GM21717 (cell line): ENCODE results near the gene PKD2.

Experiments
- ATAC-seq: cut with Tn5 transposase; IDR thresholded peaks from one replicate; pipeline ENCODE4 v1.9.1; 2021; ENCODE audit warnings: mild to moderate bottlenecking, moderate library complexity; ENCODE audit not compliant: unreplicated experiment

The PKD2 gene

GRCh38 chr4:88007304-88008121 is at the start of gene PKD2:
TSS of gene PKD2 (plus strand) at chr4:88007635. CDS start at chr4:88007734, 99 bp downstream.
- peak; percentile 89 for ATAC-seq

GRCh38 chr4:87961993-87962392 is 45.4 kb upstream of the PKD2 start:
- ATAC-seq, result no peak

GRCh38 chr4:87962398-87963146 is 44.9 kb upstream of the PKD2 start:
- no peak for ATAC-seq

- no peak for ATAC-seq
Measured at GRCh38 chr4:87965501-87965975, 41.9 kb upstream of the PKD2 start.

- no peak for ATAC-seq
Measured at GRCh38 chr4:87966095-87966496, 41.3 kb upstream of the PKD2 start.

GRCh38 chr4:87967193-87967592 is 40.2 kb upstream of the PKD2 start:
- ATAC-seq, result no peak

- no peak for ATAC-seq
Measured at GRCh38 chr4:87970121-87970520, 37.3 kb upstream of the PKD2 start.

GRCh38 chr4:87971866-87972265 is 35.6 kb upstream of the PKD2 start:
- no peak for ATAC-seq

- ATAC-seq, result peak; percentile 67
Measured at GRCh38 chr4:87973283-87974169, 33.9 kb upstream of the PKD2 start.

- ATAC-seq, result no peak
Measured at GRCh38 chr4:87974856-87975462, 32.5 kb upstream of the PKD2 start.

- peak; percentile 61 for ATAC-seq
Measured at GRCh38 chr4:87975466-87975865, 32.0 kb upstream of the PKD2 start, which contains the start of gene SPP1. TSS of gene SPP1 (plus strand) at chr4:87975714. CDS start at chr4:87976896, 1,182 bp downstream.

- no peak for ATAC-seq
Measured at GRCh38 chr4:87977521-87978278, 29.7 kb upstream of the PKD2 start.

GRCh38 chr4:87978681-87979080 is 28.8 kb upstream of the PKD2 start:
- ATAC-seq, result no peak

GRCh38 chr4:87979810-87980209 is 27.6 kb upstream of the PKD2 start:
- ATAC-seq, result no peak

- no peak for ATAC-seq
Measured at GRCh38 chr4:87981486-87981885, 25.9 kb upstream of the PKD2 start.

GRCh38 chr4:87982036-87982435 is 25.4 kb upstream of the PKD2 start:
- ATAC-seq, result no peak

GRCh38 chr4:87982446-87983010 is 24.9 kb upstream of the PKD2 start:
- ATAC-seq, result no peak

- no peak for ATAC-seq
Measured at GRCh38 chr4:87983996-87984395, 23.4 kb upstream of the PKD2 start.

GRCh38 chr4:87985097-87985886 is 22.1 kb upstream of the PKD2 start:
- ATAC-seq, result peak; percentile 85
